Testis (tissue), 2 donors: ENCODE results near the gene TLCD3A.

ENCODE experiments used
- CTCF ChIP-seq, 3 experiments: fragments of 450-650 bp in 2 of 3; fragments of 200-600 bp in 1 of 3; sonication (generic) in 1 of 3; IDR thresholded peaks; one replicate each; pipeline ENCODE4 v1.5.1; 2016 to 2019; ENCODE audit warnings: antibody characterized with exemption in 3 of 3, mild to moderate bottlenecking in 2 of 3, moderate library complexity in 1 of 3
- POLR2A ChIP-seq: fragments of 450-650 bp; IDR thresholded peaks from one replicate; pipeline ENCODE4 v1.6.1; 2017; ENCODE audit warnings: antibody characterized with exemption, mild to moderate bottlenecking, moderate library complexity

- TF ChIP-seq POLR2A: no peak
- no peak for TF ChIP-seq CTCF (IDR thresholded peaks at IDR 0.05)
Observed at GRCh38 chr17:732902-733720, 715 bp downstream of the TLCD3A start.
